ENCODE results near the gene CD86.

Gene CD86

GRCh38 chr3:122091602-122092295, 36.6 kb downstream of the CD86 start:
- FAIRE-seq (no peak), DNase-seq (ENCODE audit: insufficient read length, low spot score) (no peak)
- no peak for TF ChIP-seq POLR2A (IDR thresholded peaks at IDR 0.05; ENCODE audit: low read depth, low read length)

DNA sequence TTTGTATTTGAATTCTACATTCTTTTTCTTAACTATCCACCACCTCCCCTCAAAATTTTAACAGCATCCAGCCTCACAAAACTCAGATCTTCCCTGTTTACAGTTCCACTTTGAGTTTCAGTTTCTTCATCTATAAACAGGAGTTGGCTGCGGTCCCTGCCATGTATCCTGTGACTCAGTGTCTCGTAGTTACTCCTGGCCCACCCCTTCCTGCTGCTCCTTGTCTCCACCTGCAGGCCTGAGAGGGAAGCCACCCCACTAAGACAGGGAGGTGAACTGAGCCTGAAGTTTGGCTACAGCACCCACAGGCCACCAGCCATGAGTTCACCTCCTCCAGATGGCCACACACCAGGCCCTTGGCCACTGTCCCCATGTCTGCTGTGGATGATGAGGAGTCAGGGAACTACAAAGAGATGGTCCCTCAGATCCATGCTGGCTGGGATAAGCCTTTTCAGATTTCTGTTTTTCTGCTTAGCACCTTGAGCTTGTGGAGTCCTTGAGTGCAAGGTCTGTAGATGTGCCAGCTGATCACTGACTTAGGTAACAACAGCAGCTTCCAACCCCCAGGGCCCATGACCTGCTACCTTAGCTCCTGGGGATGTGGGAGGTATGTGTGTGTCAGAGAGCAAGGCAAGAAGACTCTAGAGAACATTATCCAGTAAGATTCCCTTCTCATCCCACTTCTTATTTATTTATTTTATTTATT, 37.5 kb downstream of the CD86 start:
- no peak for TF ChIP-seq POLR2A (IDR thresholded peaks at IDR 0.05; ENCODE audit: low read depth, low read length)
- DNase-seq (ENCODE audit: insufficient read length, low spot score) = no peak
- no peak for FAIRE-seq

DNA sequence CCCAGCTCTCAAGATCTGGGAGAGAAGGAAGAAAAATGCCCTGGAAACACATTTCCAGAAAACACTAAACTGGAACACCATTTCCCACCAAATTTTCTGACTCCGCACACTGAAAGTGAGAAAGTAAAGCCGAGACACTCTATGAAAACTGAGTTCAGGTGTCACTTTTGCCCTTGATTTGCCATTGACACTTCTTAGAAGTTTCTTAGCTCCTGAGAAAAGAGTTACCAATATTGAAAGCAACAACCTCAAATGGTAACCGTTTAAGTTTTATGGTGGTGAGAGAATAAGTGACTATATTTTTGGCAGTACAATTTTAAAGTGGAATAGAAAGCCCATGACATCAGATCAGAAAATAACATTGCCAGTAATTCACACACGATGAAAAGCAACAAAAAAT, 39.0 kb downstream of the CD86 start:
- TF ChIP-seq POLR2A (IDR thresholded peaks at IDR 0.05; ENCODE audit: low read depth, low read length) = no peak
- FAIRE-seq (no peak), DNase-seq (ENCODE audit: insufficient read length, low spot score) (no peak)

DNA sequence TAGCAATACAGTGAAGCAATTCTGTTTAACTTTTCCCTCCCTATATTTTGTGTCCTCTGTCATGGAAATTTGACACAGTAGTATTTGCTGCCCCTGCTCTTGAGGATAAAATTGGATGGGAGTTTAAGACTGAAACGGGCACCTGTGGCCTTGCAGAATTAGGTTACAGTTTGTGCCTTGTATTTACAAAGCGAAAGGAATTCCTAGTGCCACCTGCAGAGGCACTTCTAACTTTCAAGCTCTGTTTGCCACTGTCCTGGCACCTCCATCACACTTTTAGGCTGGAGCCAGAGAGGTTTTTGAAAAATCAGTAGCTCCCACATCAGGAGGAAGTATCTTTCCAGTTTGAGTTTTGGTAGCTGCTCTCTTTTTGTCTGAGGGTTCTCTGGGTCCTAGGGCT, 39.5 kb downstream of the CD86 start:
- TF ChIP-seq POLR2A (IDR thresholded peaks at IDR 0.05; ENCODE audit: low read depth, low read length) = no peak
- FAIRE-seq (no peak), DNase-seq (ENCODE audit: insufficient read length, low spot score) (no peak)

GRCh38 chr3:122097141-122097540, 42.0 kb downstream of the CD86 start:
- no peak for FAIRE-seq
- no peak for TF ChIP-seq POLR2A (IDR thresholded peaks at IDR 0.05; ENCODE audit: low read depth, low read length)
- DNase-seq (ENCODE audit: insufficient read length, low spot score) = no peak

DNA sequence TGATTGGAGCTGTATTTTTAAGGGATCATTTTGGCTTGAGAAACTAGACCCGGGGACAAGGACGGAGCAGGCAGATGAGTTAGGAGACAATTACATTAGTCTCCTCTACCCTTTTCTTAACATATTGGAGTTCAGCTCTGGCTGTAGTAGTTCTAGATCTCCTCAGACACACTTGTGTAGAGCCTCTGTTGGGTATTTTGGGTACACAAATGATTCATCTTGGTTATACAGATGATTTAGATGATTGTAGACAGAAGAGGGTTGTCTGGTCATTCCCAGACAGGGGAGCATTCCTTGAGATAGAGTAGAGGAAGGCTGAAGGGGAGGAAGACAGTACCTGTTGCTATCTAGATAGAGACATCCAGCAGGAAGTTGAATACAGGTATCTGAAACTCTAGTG, 43.4 kb downstream of the CD86 start:
- DNase-seq (ENCODE audit: insufficient read length, low spot score) (no peak), FAIRE-seq (no peak)
- no peak for TF ChIP-seq POLR2A (IDR thresholded peaks at IDR 0.05; ENCODE audit: low read depth, low read length)

- TF ChIP-seq POLR2A (IDR thresholded peaks at IDR 0.05; ENCODE audit: low read depth, low read length) = no peak
- DNase-seq (ENCODE audit: insufficient read length, low spot score) (no peak), FAIRE-seq (no peak)
Observed at GRCh38 chr3:122099255-122099654, 44.1 kb downstream of the CD86 start.

- FAIRE-seq (no peak), DNase-seq (ENCODE audit: insufficient read length, low spot score) (no peak)
- TF ChIP-seq POLR2A (IDR thresholded peaks at IDR 0.05; ENCODE audit: low read depth, low read length) = no peak
Observed at GRCh38 chr3:122100083-122100482, 44.9 kb downstream of the CD86 start.

DNA sequence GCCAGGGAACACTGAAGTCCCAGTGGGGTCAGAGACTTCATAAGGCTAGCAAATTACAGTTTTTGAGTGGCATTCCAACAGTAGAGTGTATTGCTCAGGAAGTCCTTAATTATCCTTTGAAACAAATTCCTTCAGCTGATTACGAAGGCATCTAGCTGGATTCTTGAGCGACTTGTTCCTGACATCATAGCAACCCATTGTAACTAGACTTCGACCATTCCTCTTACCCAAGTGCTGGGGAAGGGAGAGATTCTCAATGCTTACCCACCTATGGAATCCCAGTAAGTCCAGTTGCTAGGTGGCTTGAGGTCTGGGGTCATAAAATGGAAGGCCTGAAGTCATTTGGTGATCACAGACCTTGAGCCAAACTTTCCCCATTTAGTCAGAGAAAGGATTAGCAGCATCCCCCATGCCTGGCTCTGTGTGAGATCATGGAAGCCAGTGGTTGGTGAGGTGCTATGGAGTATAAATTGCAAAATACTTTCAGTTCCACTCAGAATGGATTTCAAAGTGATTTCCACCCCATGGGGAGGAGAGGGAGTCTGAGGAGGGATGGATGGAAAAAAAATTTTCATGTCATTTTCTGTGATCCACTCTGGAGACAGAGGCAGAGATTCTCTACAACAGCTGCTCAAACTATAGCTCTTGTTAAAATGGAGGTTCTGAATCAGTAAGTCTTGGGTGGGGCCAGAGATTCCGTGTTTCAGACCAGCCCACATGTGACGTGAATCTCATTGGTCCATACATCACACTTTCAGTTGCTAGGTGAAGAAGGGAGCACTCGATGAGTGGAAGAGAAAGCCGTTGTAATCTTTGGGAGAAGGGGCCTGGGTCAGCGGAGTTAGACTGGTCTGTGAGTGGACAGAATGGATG, 45.7 kb downstream of the CD86 start:
- no peak for FAIRE-seq

DNA sequence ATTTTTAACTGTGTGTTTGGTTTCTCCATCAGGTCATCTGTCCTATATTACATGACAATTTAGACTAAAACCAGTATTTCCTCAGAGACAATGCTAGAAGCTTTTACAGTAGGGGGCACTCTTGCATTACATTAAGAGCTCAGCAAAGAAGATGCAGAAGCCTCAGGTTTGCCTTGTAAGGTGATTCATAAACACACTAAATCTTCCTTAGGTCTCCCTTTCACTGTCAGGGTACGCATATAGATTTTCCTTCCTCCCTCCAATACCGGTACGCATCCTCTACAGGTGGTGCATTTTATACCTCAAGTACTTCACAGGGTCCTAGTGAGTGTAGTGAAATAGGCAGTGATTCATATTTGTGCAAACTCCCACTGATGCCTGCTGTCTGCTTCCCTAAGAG, 46.5 kb downstream of the CD86 start:
- FAIRE-seq = peak; percentile 11
- TF ChIP-seq POLR2A (IDR thresholded peaks at IDR 0.05; ENCODE audit: low read depth, low read length) = no peak
- peak; percentile 12 for DNase-seq (ENCODE audit: insufficient read length, low spot score)

More for the DNA sequence above, 45.7 kb downstream of the CD86 start:
- peak; percentile 12 for DNase-seq (ENCODE audit: insufficient read length, low spot score)
- TF ChIP-seq POLR2A (IDR thresholded peaks at IDR 0.05; ENCODE audit: low read depth, low read length) = no peak

DNA sequence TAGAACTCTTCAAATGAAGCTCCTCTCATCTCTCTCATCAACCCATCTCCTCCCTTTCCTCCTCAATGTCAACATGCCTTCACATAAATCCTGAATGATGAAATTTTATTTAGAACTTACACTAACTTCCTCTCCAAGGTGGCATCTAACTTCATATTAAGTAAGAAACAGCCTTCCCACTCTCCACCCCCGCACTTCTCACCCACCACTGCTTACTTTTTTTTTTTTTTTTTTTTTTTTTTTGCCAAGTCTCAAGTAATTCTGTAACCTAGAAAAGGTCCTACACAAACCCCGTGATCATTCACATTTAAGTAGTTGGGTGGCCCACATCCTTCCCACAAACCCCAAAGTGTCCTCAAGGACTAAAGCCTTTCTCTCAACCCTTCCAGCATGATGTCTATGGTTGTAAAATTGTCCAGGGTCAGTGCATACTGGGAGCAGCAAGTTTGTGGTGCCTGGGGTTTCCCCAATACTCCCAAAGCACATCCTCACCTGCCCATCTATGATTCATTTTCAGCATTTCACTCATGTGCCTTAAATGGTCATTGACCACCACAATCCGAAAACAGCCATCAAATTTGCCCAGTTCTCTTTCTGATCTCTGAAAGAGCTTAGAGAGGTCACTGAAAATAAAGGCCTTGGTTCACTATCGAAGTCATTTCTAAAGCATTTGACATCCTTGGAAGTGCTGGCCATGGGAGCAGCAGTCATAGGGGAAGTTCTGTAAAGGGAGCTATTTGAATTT, 47.2 kb downstream of the CD86 start:
- no peak for FAIRE-seq
- TF ChIP-seq POLR2A (IDR thresholded peaks at IDR 0.05; ENCODE audit: low read depth, low read length) = no peak
- no peak for DNase-seq (ENCODE audit: insufficient read length, low spot score)

DNA sequence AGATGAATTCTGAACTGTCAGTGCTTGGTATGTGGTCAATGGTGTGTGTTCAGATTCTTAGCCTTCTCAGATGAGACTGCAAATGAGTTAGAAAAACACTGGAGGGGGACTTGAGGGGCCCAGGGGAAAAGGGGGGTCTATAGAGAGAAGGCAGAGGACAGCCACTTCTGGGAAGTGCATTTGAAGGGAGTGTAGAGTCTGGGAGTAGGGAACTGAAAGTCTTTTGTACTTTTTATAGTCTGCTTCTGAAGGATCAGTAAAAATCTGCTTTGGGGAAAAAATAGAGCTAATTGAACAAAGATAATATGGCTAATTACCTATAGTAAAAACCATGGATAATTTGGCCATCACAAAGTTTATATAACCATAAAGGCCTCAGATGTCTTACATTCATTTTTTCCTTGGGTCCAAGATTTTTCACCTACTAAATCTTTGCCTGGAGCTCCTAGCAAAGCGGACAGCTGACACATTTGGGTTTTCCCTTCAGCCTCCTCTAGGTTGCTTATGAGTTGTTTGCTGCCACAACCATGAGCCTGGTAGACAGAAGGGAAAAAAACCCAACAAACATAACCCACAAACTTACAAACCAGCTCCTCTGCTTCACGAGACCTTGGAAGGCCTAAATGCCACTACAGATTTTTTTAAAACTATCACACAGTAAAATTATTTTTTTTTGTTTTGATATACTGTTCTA, 48.8 kb downstream of the CD86 start:
- DNase-seq (ENCODE audit: insufficient read length, low spot score) = no peak
- no peak for TF ChIP-seq POLR2A (IDR thresholded peaks at IDR 0.05; ENCODE audit: low read depth, low read length)
- FAIRE-seq = no peak

DNA sequence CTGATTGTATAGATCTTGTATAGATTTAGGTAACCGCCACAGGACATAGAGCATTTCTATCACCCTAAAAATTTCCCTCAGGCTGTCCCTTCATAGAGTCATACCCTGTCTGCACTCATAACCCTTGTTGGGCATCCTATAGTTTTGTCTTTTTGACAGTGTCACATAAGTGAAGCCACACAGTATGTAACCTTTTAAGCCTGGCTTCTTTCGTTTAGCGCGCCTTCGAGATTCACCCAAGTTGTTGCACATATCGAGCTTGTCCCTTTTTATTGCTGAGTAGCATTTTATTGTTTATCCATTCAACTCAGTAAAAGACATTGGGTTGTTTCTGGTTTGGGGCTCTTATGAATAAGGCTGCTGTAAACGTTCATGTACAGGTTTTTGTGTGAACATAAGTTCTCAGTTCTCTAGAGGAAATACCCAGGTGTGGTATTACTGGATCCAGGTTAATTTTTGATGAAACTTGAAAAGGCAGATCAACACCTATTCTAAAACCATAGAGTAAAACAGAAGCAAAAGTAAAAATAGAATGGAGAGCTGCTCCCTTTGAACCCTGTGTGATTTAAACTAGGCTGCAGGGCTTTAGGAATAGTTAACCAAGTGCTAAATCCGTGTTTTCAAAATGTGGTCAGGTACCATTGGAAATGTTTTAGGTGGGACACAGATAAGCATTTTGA, 49.5 kb downstream of the CD86 start:
- no peak for TF ChIP-seq POLR2A (IDR thresholded peaks at IDR 0.05; ENCODE audit: low read depth, low read length)
- no peak for FAIRE-seq
- DNase-seq (ENCODE audit: insufficient read length, low spot score) = no peak

Measured in H54 (cell line).